Measurements from ENCODE around the gene PWP2. TPM values are rescaled to one million over a fixed set of nuclear protein-coding genes. Genes with fewer than 3 reads are reported as not detected.

Gene PWP2
- total RNA-seq, 2 donors from 2014 or later: 9.1 to 9.6 TPM

GRCh38 chr21:44058981-44059380 lies 48.2 kb upstream of the PWP2 start:
- no peaks in the 10 kb centered on the region for H3K27me3 ChIP-seq (ENCODE audit: control insufficient read depth, insufficient read depth, low read length, poor library complexity, severe bottlenecking)
- no peaks in the 10 kb centered on the region for H3K9me3 Mint-ChIP-seq
- no peak for DNase-seq
- H3K27me3 Mint-ChIP-seq (ENCODE audit: insufficient read depth): no peaks in the 10 kb centered on the region
- H3K9ac ChIP-seq (ENCODE audit: extremely low read depth, low read length, poor library complexity, severe bottlenecking): no peak overlapping the region
- H3K36me3 Mint-ChIP-seq (ENCODE audit: low read depth): peaks cover 46% of the 10 kb centered on the region
- H3K4me1 ChIP-seq (ENCODE audit: control insufficient read depth, insufficient read depth, low read length): no peaks in the 10 kb centered on the region
- peaks cover 5% of the 10 kb centered on the region for H3K4me1 Mint-ChIP-seq
- H3K9me3 ChIP-seq (ENCODE audit: control insufficient read depth, low read length): no peaks in the 10 kb centered on the region
- H3K36me3 ChIP-seq (ENCODE audit: control insufficient read depth, insufficient read depth, low read length): peaks cover 59% of the 10 kb centered on the region
- no peak overlapping the region for H3K27ac ChIP-seq (ENCODE audit: low read depth, low read length)
- no peak overlapping the region for H3K4me3 ChIP-seq (ENCODE audit: low read length)
- no peak overlapping the region for H3K27ac Mint-ChIP-seq
- whole genome bisulfite sequencing, 2 experiments (ENCODE audit: insufficient coverage in 1 of 2, insufficient read length in 1 of 2): 95 to 97% methylated on average over 13 to 15 of the region's 17 CpGs
- H3K4me3 Mint-ChIP-seq: no peak overlapping the region
- TF ChIP-seq CTCF (conservative IDR thresholded peaks at IDR 0.05): no peak

GRCh38 chr21:44059710-44060109 lies 47.5 kb upstream of the PWP2 start:
- peaks cover 59% of the 10 kb centered on the region for H3K36me3 ChIP-seq (ENCODE audit: control insufficient read depth, insufficient read depth, low read length)
- no peak overlapping the region for H3K4me3 ChIP-seq (ENCODE audit: low read length)
- H3K27ac Mint-ChIP-seq: no peak overlapping the region
- no peaks in the 10 kb centered on the region for H3K9me3 ChIP-seq (ENCODE audit: control insufficient read depth, low read length)
- H3K36me3 Mint-ChIP-seq (ENCODE audit: low read depth): peaks cover 47% of the 10 kb centered on the region
- no peak overlapping the region for H3K4me3 Mint-ChIP-seq
- H3K9ac ChIP-seq (ENCODE audit: extremely low read depth, low read length, poor library complexity, severe bottlenecking): no peak overlapping the region
- no peak for TF ChIP-seq CTCF (conservative IDR thresholded peaks at IDR 0.05)
- no peaks in the 10 kb centered on the region for H3K9me3 Mint-ChIP-seq
- WGBS, 2 experiments (ENCODE audit: insufficient coverage in 1 of 2, insufficient read length in 1 of 2): 89 to 100% methylated on average over 2 to 4 of the region's 4 CpGs
- no peaks in the 10 kb centered on the region for H3K27me3 ChIP-seq (ENCODE audit: control insufficient read depth, insufficient read depth, low read length, poor library complexity, severe bottlenecking)
- H3K27ac ChIP-seq (ENCODE audit: low read depth, low read length): no peak overlapping the region
- H3K4me1 Mint-ChIP-seq: peaks cover 2% of the 10 kb centered on the region
- DNase-seq: no peak
- no peaks in the 10 kb centered on the region for H3K4me1 ChIP-seq (ENCODE audit: control insufficient read depth, insufficient read depth, low read length)
- H3K27me3 Mint-ChIP-seq (ENCODE audit: insufficient read depth): no peaks in the 10 kb centered on the region

GRCh38 chr21:44062380-44062779 lies 44.8 kb upstream of the PWP2 start:
- Mint-ChIP-seq H3K4me3 (no peak overlapping the region), H3K36me3 (ENCODE audit: low read depth) (peaks cover 36% of the 10 kb centered on the region), H3K27ac (no peak overlapping the region), H3K4me1 (peaks cover 4% of the 10 kb centered on the region), H3K27me3 (ENCODE audit: insufficient read depth) (no peaks in the 10 kb centered on the region), H3K9me3 (no peaks in the 10 kb centered on the region)
- Histone ChIP-seq H3K4me3 (ENCODE audit: low read length) (no peak overlapping the region), H3K36me3 (ENCODE audit: control insufficient read depth, insufficient read depth, low read length) (peaks cover 50% of the 10 kb centered on the region), H3K27ac (ENCODE audit: low read depth, low read length) (no peak overlapping the region), H3K4me1 (ENCODE audit: control insufficient read depth, insufficient read depth, low read length) (no peaks in the 10 kb centered on the region), H3K27me3 (ENCODE audit: control insufficient read depth, insufficient read depth, low read length, poor library complexity, severe bottlenecking) (no peaks in the 10 kb centered on the region), H3K9ac (ENCODE audit: extremely low read depth, low read length, poor library complexity, severe bottlenecking) (no peak overlapping the region), H3K9me3 (ENCODE audit: control insufficient read depth, low read length) (no peaks in the 10 kb centered on the region)
- DNase-seq: no peak
- 93 to 97% methylated on average over 6 to 7 of the region's 7 CpGs for WGBS, 2 experiments (ENCODE audit: insufficient coverage in 1 of 2, insufficient read length in 1 of 2)
- TF ChIP-seq CTCF (conservative IDR thresholded peaks at IDR 0.05): no peak

Data from endodermal cell (in vitro differentiated cells).